Testis (tissue), 2 donors: ENCODE measurements around the gene IL36RN.

Experiments used
- CTCF ChIP-seq, 3 experiments: fragments of 450-650 bp in 2 of 3; fragments of 200-600 bp in 1 of 3; sonication (generic) in 1 of 3; IDR thresholded peaks; one replicate each; pipeline ENCODE4 v1.5.1; 2016 to 2019; ENCODE audit warnings: antibody characterized with exemption in 3 of 3, mild to moderate bottlenecking in 2 of 3, moderate library complexity in 1 of 3
- POLR2A ChIP-seq: fragments of 450-650 bp; IDR thresholded peaks from one replicate; pipeline ENCODE4 v1.6.1; 2017; ENCODE audit warnings: antibody characterized with exemption, mild to moderate bottlenecking, moderate library complexity

GRCh38 chr2:113018509-113018908, 40.5 kb upstream of the IL36RN start:
- TF ChIP-seq CTCF (IDR thresholded peaks at IDR 0.05) (no peak), POLR2A (no peak)
